Neural progenitor cell (in vitro differentiated cells): ENCODE measurements around the gene CC2D2A. TPM values are rescaled to one million over a fixed set of nuclear protein-coding genes. Genes with fewer than 3 reads are reported as not detected.

Experiments
- DNase-seq: peaks from one replicate; pipeline ENCODE4 v3.0.0-alpha.2; 2016; ENCODE audit warnings: low spot score
- H2AFZ ChIP-seq: fragments of 200-600 bp; sonication (generic); replicated peaks from 2 replicates; pipeline ENCODE4 v1.6.1; 2016; ENCODE audit warnings: antibody characterized with exemption
- H3F3A ChIP-seq: fragments of 200-600 bp; sonication (generic); 2 replicates; pipeline ENCODE4 v1.6.1; 2016; ENCODE audit warnings: antibody characterized with exemption, low read depth
- H3K27ac ChIP-seq: fragments of 200-600 bp; sonication (generic); 2 replicates; pipeline ENCODE4 v1.5.1; 2016; ENCODE audit warnings: mild to moderate bottlenecking
- H3K27me3 ChIP-seq: fragments of 200-600 bp; sonication (generic); 2 replicates; pipeline ENCODE4 v1.6.1; 2016; ENCODE audit warnings: mild to moderate bottlenecking, moderate library complexity
- H3K36me3 ChIP-seq: fragments of 200-600 bp; sonication (generic); 2 replicates; pipeline ENCODE4 v1.5.1; 2016
- H3K4me1 ChIP-seq: fragments of 200-600 bp; sonication (generic); 2 replicates; pipeline ENCODE4 v1.6.1; 2016; ENCODE audit warnings: mixed run types
- H3K4me2 ChIP-seq: fragments of 200-600 bp; sonication (generic); 2 replicates; pipeline ENCODE4 v1.6.1; 2016
- H3K4me3 ChIP-seq: fragments of 200-600 bp; sonication (generic); 2 replicates; pipeline ENCODE4 v1.5.1; 2016
- H3K79me2 ChIP-seq: fragments of 200-600 bp; sonication (generic); 2 replicates; pipeline ENCODE4 v1.6.1; 2016; ENCODE audit warnings: low read depth
- H3K9ac ChIP-seq: fragments of 200-600 bp; sonication (generic); 2 replicates; pipeline ENCODE4 v1.6.1; 2016
- H3K9me3 ChIP-seq: fragments of 200-600 bp; sonication (generic); 2 replicates; pipeline ENCODE4 v1.5.1; 2016; ENCODE audit warnings: low read depth
- H4K20me1 ChIP-seq: fragments of 200-600 bp; sonication (generic); 2 replicates; pipeline ENCODE4 v1.6.1; 2016; ENCODE audit warnings: low read depth
- H3K27ac Mint-ChIP-seq: 3 replicates; pipeline ENCODE4 v1.8.0; 2021; ENCODE audit warnings: mixed read lengths
- H3K27me3 Mint-ChIP-seq: 2 replicates; pipeline ENCODE4 v1.8.0; 2022; ENCODE audit warnings: low read depth, mild to moderate bottlenecking, inconsistent platforms, moderate library complexity, mixed read lengths; ENCODE audit not compliant: insufficient read depth
- H3K36me3 Mint-ChIP-seq: 3 replicates; pipeline ENCODE4 v1.8.0; 2021; ENCODE audit warnings: mixed read lengths
- H3K4me1 Mint-ChIP-seq: 3 replicates; pipeline ENCODE4 v1.8.0; 2021; ENCODE audit warnings: mixed read lengths
- H3K4me3 Mint-ChIP-seq: 3 replicates; pipeline ENCODE4 v1.8.0; 2021; ENCODE audit warnings: mild to moderate bottlenecking, moderate library complexity, mixed read lengths
- H3K9me3 Mint-ChIP-seq: 3 replicates; pipeline ENCODE4 v1.8.0; 2020; ENCODE audit warnings: mixed read lengths
- CTCF ChIP-seq: fragments of 200-600 bp; sonication (generic); IDR thresholded peaks from 2 replicates; pipeline ENCODE4 v1.5.1; 2017; ENCODE audit warnings: antibody characterized with exemption, mild to moderate bottlenecking
- EZH2 ChIP-seq: fragments of 200-600 bp; sonication (generic); IDR thresholded peaks from 2 replicates; pipeline ENCODE4 v1.6.1; 2017; ENCODE audit warnings: antibody characterized with exemption, mild to moderate bottlenecking, moderate library complexity
- EZH2phosphoT487 ChIP-seq: fragments of 200-600 bp; sonication (generic); IDR thresholded peaks from 2 replicates; pipeline ENCODE4 v1.6.1; 2017; ENCODE audit warnings: antibody characterized with exemption
- total RNA-seq: library from RNA; depleted of rRNA; stranded (reverse); fragments of >200 nt; gene quantifications from 2 replicates; pipeline ENCODE4 v1.2.3, GENCODE V29; 2015; ENCODE audit warnings: low replicate concordance

Gene CC2D2A
- total RNA-seq, 1 donor from 2014 or later, result 40.0 TPM

- H3K79me2 ChIP-seq, result no peaks in the 10 kb centered on the region
- TF ChIP-seq EZH2, result no peak
- TF ChIP-seq EZH2phosphoT487, result no peak
- no peak for TF ChIP-seq CTCF
- no peaks in the 10 kb centered on the region for H3K36me3 ChIP-seq
- Mint-ChIP-seq H3K27ac (no peak overlapping the region), H3K9me3 (peaks cover 33% of the 10 kb centered on the region), H3K4me3 (no peak overlapping the region), H3K4me1 (no peaks in the 10 kb centered on the region), H3K27me3 (no peaks in the 10 kb centered on the region), H3K36me3 (peaks cover 64% of the 10 kb centered on the region)
- H3K4me1 ChIP-seq, result no peaks in the 10 kb centered on the region
- no peak overlapping the region for H3K4me2 ChIP-seq
- no peak overlapping the region for H3K27ac ChIP-seq
- no peak overlapping the region for H3K4me3 ChIP-seq
- no peak for DNase-seq
- H2AFZ ChIP-seq, result no peak overlapping the region
- no peak overlapping the region for H3K9ac ChIP-seq
- no peaks in the 10 kb centered on the region for H3K27me3 ChIP-seq
- H3F3A ChIP-seq, result no peaks in the 10 kb centered on the region
- no peaks in the 10 kb centered on the region for H4K20me1 ChIP-seq
- no peaks in the 10 kb centered on the region for H3K9me3 ChIP-seq
Measured at GRCh38 chr4:15488136-15488535, 18.5 kb downstream of the CC2D2A start.

- H3K4me1 ChIP-seq, result no peaks in the 10 kb centered on the region
- no peak overlapping the region for H3K27ac ChIP-seq
- H3K79me2 ChIP-seq, result no peaks in the 10 kb centered on the region
- no peak for TF ChIP-seq EZH2phosphoT487
- no peak for TF ChIP-seq EZH2
- TF ChIP-seq CTCF, result no peak
- H3K4me3 Mint-ChIP-seq, result no peak overlapping the region
- no peak overlapping the region for H3K4me3 ChIP-seq
- H3K9me3 ChIP-seq, result no peaks in the 10 kb centered on the region
- no peaks in the 10 kb centered on the region for H3F3A ChIP-seq
- peaks cover 59% of the 10 kb centered on the region for H3K36me3 Mint-ChIP-seq
- peaks cover 3% of the 10 kb centered on the region for H3K27me3 Mint-ChIP-seq
- DNase-seq, result no peak
- H4K20me1 ChIP-seq, result no peaks in the 10 kb centered on the region
- H3K4me2 ChIP-seq, result no peak overlapping the region
- no peak overlapping the region for H2AFZ ChIP-seq
- no peak overlapping the region for H3K27ac Mint-ChIP-seq
- peaks cover 33% of the 10 kb centered on the region for H3K9me3 Mint-ChIP-seq
- no peaks in the 10 kb centered on the region for H3K4me1 Mint-ChIP-seq
- H3K9ac ChIP-seq, result no peak overlapping the region
- H3K36me3 ChIP-seq, result no peaks in the 10 kb centered on the region
- H3K27me3 ChIP-seq, result no peaks in the 10 kb centered on the region
Measured at GRCh38 chr4:15488658-15489470, 19.2 kb downstream of the CC2D2A start.

- Histone ChIP-seq H3K4me3 (no peak overlapping the region), H3K36me3 (no peaks in the 10 kb centered on the region), H3K9ac (no peak overlapping the region), H3K9me3 (no peaks in the 10 kb centered on the region), H3K79me2 (no peaks in the 10 kb centered on the region), H3K27ac (no peak overlapping the region), H3K4me2 (no peak overlapping the region), H4K20me1 (no peaks in the 10 kb centered on the region), H3K27me3 (no peaks in the 10 kb centered on the region), H2AFZ (no peak overlapping the region), H3K4me1 (no peaks in the 10 kb centered on the region), H3F3A (no peaks in the 10 kb centered on the region)
- TF ChIP-seq CTCF (no peak), EZH2 (no peak), EZH2phosphoT487 (no peak)
- no peaks in the 10 kb centered on the region for H3K4me1 Mint-ChIP-seq
- DNase-seq, result no peak
- no peak overlapping the region for H3K4me3 Mint-ChIP-seq
- no peak overlapping the region for H3K27ac Mint-ChIP-seq
- peaks cover 3% of the 10 kb centered on the region for H3K27me3 Mint-ChIP-seq
- H3K9me3 Mint-ChIP-seq, result peaks cover 33% of the 10 kb centered on the region
- peaks cover 53% of the 10 kb centered on the region for H3K36me3 Mint-ChIP-seq
Measured at GRCh38 chr4:15489551-15489950, 19.9 kb downstream of the CC2D2A start.
